GM12878 (cell line): ENCODE results near the gene YBEY. TPM values are rescaled to one million over a fixed set of nuclear protein-coding genes. Genes with fewer than 3 reads are reported as not detected.

Experiments
- ATAC-seq: fragments of 200-7000 bp; cut with Tn5 transposase; 3 replicates; pipeline ENCODE4 v1.9.1; 2020; ENCODE audit warnings: mild to moderate bottlenecking, moderate library complexity
- BruUV-seq: library from RNA; stranded (reverse); fragments of 400-500 nt; replicated peaks from 2 replicates; lab custom pipeline; 2021; lab: Mats Ljungman, UMichigan
- CTCF ChIA-PET: fragments of 300-600 bp; sonication (Branson Sonifier 250); formaldehyde crosslinking; extraction: SDS; loops from one replicate; lab custom pipeline; 2021; ENCODE audit warnings: inconsistent platforms; lab: Yijun Ruan, JAX
- POLR2A ChIA-PET: fragments of 350-600 bp; formaldehyde crosslinking; extraction: SDS; loops from one replicate; lab custom pipeline; 2021; ENCODE audit warnings: inconsistent platforms; lab: Charles Lee
- RAD21 ChIA-PET: fragments of 300-600 bp; sonication (Branson Sonifier 250); formaldehyde crosslinking; loops from one replicate; lab custom pipeline; 2023; ENCODE audit warnings: antibody characterized with exemption; ENCODE audit not compliant: unreplicated experiment; lab: Charles Lee
- SMC1A ChIA-PET: fragments of 300-600 bp; sonication (Branson Sonifier 250); formaldehyde crosslinking; loops from one replicate; lab custom pipeline; 2023; ENCODE audit not compliant: unreplicated experiment, uncharacterized antibody; lab: Charles Lee
- DNase-seq: peaks from one replicate; pipeline ENCODE4 v3.0.0-alpha.2; 2011; ENCODE audit warnings: low read depth, low spot score
- FAIRE-seq: peaks from 3 replicates; lab custom pipeline; 2011; peaks lifted over from hg19 to GRCh38; lab: Jason Lieb, UNC
- H2AFZ ChIP-seq: 2 replicates; pipeline ENCODE4 v1.6.0; 2011; ENCODE audit warnings: low read depth, low read length, control low read depth; ENCODE audit not compliant: control insufficient read depth
- H3K27ac ChIP-seq: 2 replicates; pipeline ENCODE4 v1.5.1; 2011; ENCODE audit warnings: control low read depth; ENCODE audit not compliant: control insufficient read depth, insufficient read depth
- H3K27me3 ChIP-seq, 2 experiments: replicated peaks in 1 of 2; 2 replicates each; pipeline versions ENCODE4 v1.6.0 to v1.6.1; 2011; ENCODE audit warnings: low read length in 1 of 2; ENCODE audit not compliant: control insufficient read depth in 2 of 2, insufficient read depth in 2 of 2
- H3K36me3 ChIP-seq, 2 experiments: 2 replicates each; pipeline ENCODE4 v1.5.1; 2011; ENCODE audit warnings: low read length in 1 of 2; ENCODE audit not compliant: control insufficient read depth in 2 of 2, insufficient read depth in 2 of 2
- H3K4me1 ChIP-seq: 2 replicates; pipeline ENCODE4 v1.6.1; 2011; ENCODE audit warnings: mild to moderate bottlenecking, low read length, moderate library complexity, mixed read lengths; ENCODE audit not compliant: control insufficient read depth, insufficient read depth
- H3K4me2 ChIP-seq: 2 replicates; pipeline ENCODE4 v1.6.0; 2011; ENCODE audit warnings: control low read depth; ENCODE audit not compliant: control insufficient read depth, insufficient read depth
- H3K4me3 ChIP-seq: fragments of 200-600 bp; sonication (generic); 2 replicates; pipeline ENCODE4 v1.5.1; 2016
- H3K79me2 ChIP-seq: 2 replicates; pipeline ENCODE4 v1.6.0; 2011; ENCODE audit warnings: low read length; ENCODE audit not compliant: control insufficient read depth, insufficient read depth
- H3K9ac ChIP-seq: 2 replicates; pipeline ENCODE4 v1.8.0; 2011; ENCODE audit warnings: low read length, control low read depth, mixed read lengths; ENCODE audit not compliant: control insufficient read depth, insufficient read depth
- H3K9me3 ChIP-seq: replicated peaks from 3 replicates; pipeline ENCODE4 v1.5.1; 2011; ENCODE audit warnings: mild to moderate bottlenecking, low read length; ENCODE audit not compliant: control insufficient read depth, insufficient read depth
- H4K20me1 ChIP-seq: 2 replicates; pipeline ENCODE4 v1.6.0; 2011; ENCODE audit not compliant: control insufficient read depth, insufficient read depth
- SREBF1 ChIP-seq: IDR thresholded peaks from 2 replicates; pipeline ENCODE4 v1.6.1; 2012; ENCODE audit warnings: mild to moderate bottlenecking, low read length
- WGBS: methylation state at CpG from one replicate; pipeline ENCODE4 v1.1.6; 2016; ENCODE audit warnings: low lambda C conversion rate; ENCODE audit not compliant: insufficient replicate concordance, insufficient coverage; ENCODE audit errors: missing lambda C conversion rate; 5-methylcytosine and 5-hydroxymethylcytosine counted together
- in situ Hi-C: fragments of 300-500 bp; cut with MboI; formaldehyde crosslinking; loops from 9 replicates; pipeline ENCODE4 v1.14.3; 2018; ENCODE audit warnings: mixed read lengths
- intact Hi-C: fragments of 100-400 bp; cut with micrococcal nuclease; formaldehyde crosslinking; loops from one replicate; pipeline ENCODE4 v1.14.2; 2022; ENCODE audit not compliant: unreplicated experiment
- polyA plus RNA-seq, 11 experiments: library from polyadenylated mRNA; depleted of rRNA in 4 of 11; unstranded in 6 of 11; stranded (reverse) in 5 of 11; fragments of >200 nt; fragmentation: Nextera tagmentation in 4 of 11; fragmentation: Illumina TruSeq in 1 of 11; extraction: Ambion mirVana in 4 of 11; extraction: Trizol in 1 of 11; gene quantifications; 1 replicate in 1 of 11; 2 replicates in 10 of 11; pipeline versions ENCODE4 v1.2.1 to v1.2.3, GENCODE V29; 2011 to 2016; ENCODE audit warnings: inconsistent platforms in 2 of 11, missing spikeins in 2 of 11, low read depth in 1 of 11
- total RNA-seq, 4 experiments: library from RNA; depleted of rRNA in 3 of 4; stranded (reverse); fragments of >200 nt in 3 of 4; fragmentation: Illumina TruSeq in 1 of 4; extraction: Trizol in 1 of 4; gene quantifications; 2 replicates each; pipeline versions ENCODE4 v1.2.1 to v1.2.3, GENCODE V29; 2013 to 2021
- TF ChIP-seq, protein P1 (sequence below): fragments of 450-650 bp; IDR thresholded peaks from 2 replicates; pipeline ENCODE4 v1.6.1; 2016; ENCODE audit warnings: mild to moderate bottlenecking, moderate library complexity, borderline replicate concordance

The YBEY gene
- total and polyA plus RNA-seq, 10 of the 15 experiments (the other 5 are each of a cell fraction or from before 2014, with no cell fraction given): 6.5 to 31.4 (median 18.5) TPM

DNA sequence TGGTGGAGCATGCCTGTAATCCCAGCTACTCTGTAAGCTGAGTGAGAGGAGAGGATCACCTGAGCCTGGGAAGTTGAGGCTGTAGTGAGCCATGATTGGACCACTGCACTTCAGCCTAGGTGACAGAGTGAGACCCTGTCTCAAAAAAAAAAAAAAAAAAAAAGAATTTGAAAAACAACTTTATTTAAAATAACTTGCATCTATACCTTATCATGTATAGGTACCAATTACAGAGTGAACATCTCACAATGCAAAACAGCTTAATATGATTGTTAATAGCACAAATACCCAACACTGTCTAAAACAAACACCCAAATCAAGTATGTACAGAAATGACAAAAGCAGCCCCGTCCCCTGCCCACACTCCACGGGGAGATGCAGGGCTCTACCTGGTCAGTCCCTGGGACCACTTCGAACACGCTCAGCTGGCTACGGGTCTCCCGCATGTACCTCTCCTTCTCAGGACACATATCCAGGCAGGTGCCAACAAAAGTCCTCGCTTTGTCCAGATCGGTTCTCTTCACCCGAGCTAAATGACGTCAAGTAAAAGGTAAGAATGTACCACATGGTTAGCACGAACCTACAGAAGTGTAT is 11.2 kb upstream of the YBEY start:
- ChIA-PET RAD21 (no interaction called here), SMC1A (interaction anchor here (0.8 to 1.3 kb wide), 3 partner anchors 14 to 48 kb away, joined by 3 to 4 read pairs (median 4); no protein-coding TSS in a partner anchor), POLR2A (interaction anchor here (0.7 kb wide), 1 partner anchor 88 kb away, joined by 10 read pairs; no protein-coding TSS in a partner anchor), CTCF (interaction anchor here (0.8 kb wide), 1 partner anchor 45 kb away, joined by 3 read pairs; no protein-coding TSS in a partner anchor)
- Histone ChIP-seq H3K4me2 (no peak overlapping the region), H3K4me1 (no peaks in the 10 kb centered on the region), H3K27ac (no peak overlapping the region), H4K20me1 (no peaks in the 10 kb centered on the region), H3K27me3 (no peaks in the 10 kb centered on the region), H2AFZ (no peak overlapping the region), H3K4me3 (no peak overlapping the region), H3K9ac (no peak overlapping the region), H3K79me2 (no peaks in the 10 kb centered on the region; the same call in 1 of the 2 replicates), H3K9me3 (no peaks in the 10 kb centered on the region), H3K36me3 (peaks cover 25 to 49% of the 10 kb centered on the region in 2 experiments; a peak in 3 of 4 replicates)
- intact Hi-C loops (no loop called here), in situ Hi-C loops (no loop called here)
- WGBS: 89% methylated on average over 11 of the region's 11 CpGs
- no TSS peak for BruUV-seq
- no peak for ATAC-seq
- no peak for FAIRE-seq
- DNase-seq: no peak
- TF ChIP-seq, protein P1, sequence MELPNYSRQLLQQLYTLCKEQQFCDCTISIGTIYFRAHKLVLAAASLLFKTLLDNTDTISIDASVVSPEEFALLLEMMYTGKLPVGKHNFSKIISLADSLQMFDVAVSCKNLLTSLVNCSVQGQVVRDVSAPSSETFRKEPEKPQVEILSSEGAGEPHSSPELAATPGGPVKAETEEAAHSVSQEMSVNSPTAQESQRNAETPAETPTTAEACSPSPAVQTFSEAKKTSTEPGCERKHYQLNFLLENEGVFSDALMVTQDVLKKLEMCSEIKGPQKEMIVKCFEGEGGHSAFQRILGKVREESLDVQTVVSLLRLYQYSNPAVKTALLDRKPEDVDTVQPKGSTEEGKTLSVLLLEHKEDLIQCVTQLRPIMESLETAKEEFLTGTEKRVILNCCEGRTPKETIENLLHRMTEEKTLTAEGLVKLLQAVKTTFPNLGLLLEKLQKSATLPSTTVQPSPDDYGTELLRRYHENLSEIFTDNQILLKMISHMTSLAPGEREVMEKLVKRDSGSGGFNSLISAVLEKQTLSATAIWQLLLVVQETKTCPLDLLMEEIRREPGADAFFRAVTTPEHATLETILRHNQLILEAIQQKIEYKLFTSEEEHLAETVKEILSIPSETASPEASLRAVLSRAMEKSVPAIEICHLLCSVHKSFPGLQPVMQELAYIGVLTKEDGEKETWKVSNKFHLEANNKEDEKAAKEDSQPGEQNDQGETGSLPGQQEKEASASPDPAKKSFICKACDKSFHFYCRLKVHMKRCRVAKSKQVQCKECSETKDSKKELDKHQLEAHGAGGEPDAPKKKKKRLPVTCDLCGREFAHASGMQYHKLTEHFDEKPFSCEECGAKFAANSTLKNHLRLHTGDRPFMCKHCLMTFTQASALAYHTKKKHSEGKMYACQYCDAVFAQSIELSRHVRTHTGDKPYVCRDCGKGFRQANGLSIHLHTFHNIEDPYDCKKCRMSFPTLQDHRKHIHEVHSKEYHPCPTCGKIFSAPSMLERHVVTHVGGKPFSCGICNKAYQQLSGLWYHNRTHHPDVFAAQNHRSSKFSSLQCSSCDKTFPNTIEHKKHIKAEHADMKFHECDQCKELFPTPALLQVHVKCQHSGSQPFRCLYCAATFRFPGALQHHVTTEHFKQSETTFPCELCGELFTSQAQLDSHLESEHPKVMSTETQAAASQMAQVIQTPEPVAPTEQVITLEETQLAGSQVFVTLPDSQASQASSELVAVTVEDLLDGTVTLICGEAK: peak; percentile 46; the same call in 1 of the 2 replicates
- TF ChIP-seq SREBF1: no peak
